Panc1 (cell line): ENCODE results near the gene DOCK1. TPM values are rescaled to one million over a fixed set of nuclear protein-coding genes. Genes with fewer than 3 reads are reported as not detected.

Source experiments
- ATAC-seq: fragments of 200-7000 bp; cut with Tn5 transposase; 2 replicates; pipeline ENCODE4 v1.9.1; 2020; ENCODE audit warnings: mild to moderate bottlenecking, moderate library complexity
- BruUV-seq: library from RNA; stranded (reverse); fragments of 400-500 nt; replicated peaks from 2 replicates; lab custom pipeline; 2021; lab: Mats Ljungman, UMichigan
- CTCF ChIA-PET: fragments of 300-600 bp; sonication (Branson Sonifier 250); formaldehyde crosslinking; loops from one replicate; lab custom pipeline; 2022; ENCODE audit warnings: antibody characterized with exemption; lab: Charles Lee
- POLR2A ChIA-PET: fragments of 300-600 bp; sonication (Branson Sonifier 250); formaldehyde crosslinking; loops from one replicate; lab custom pipeline; 2022; ENCODE audit warnings: antibody characterized with exemption; lab: Charles Lee
- DNase-seq: peaks from one replicate; pipeline ENCODE4 v3.0.0-alpha.2; 2010; ENCODE audit warnings: low read depth, low spot score
- H3K27ac ChIP-seq: 2 replicates; pipeline ENCODE4 v1.5.1; 2011; ENCODE audit warnings: mild to moderate bottlenecking, low read length, inconsistent platforms
- H3K27me3 ChIP-seq: fragments of 200-500 bp; sonication (Bioruptor generic); 2 replicates; pipeline ENCODE4 v1.6.0; 2014; ENCODE audit warnings: low read length, inconsistent platforms; ENCODE audit not compliant: control insufficient read depth, insufficient read depth
- H3K36me3 ChIP-seq: fragments of 200-500 bp; sonication (Bioruptor generic); 2 replicates; pipeline ENCODE4 v1.5.1; 2014; ENCODE audit warnings: inconsistent platforms, mild to moderate bottlenecking, low read length, moderate library complexity; ENCODE audit not compliant: control insufficient read depth, insufficient read depth
- H3K4me1 ChIP-seq: 2 replicates; pipeline ENCODE4 v1.5.1; 2011; ENCODE audit warnings: inconsistent platforms, mild to moderate bottlenecking, low read length, moderate library complexity; ENCODE audit not compliant: control insufficient read depth, insufficient read depth
- H3K4me3 ChIP-seq, 2 experiments: 2 replicates each; pipeline ENCODE4 v1.5.1; 2011 to 2012; ENCODE audit warnings: low read depth in 2 of 2, low read length in 2 of 2, mild to moderate bottlenecking in 2 of 2, inconsistent platforms in 1 of 2, moderate library complexity in 1 of 2
- H3K9me3 ChIP-seq: fragments of 200-500 bp; sonication (Bioruptor generic); 2 replicates; pipeline ENCODE4 v1.5.1; 2014; ENCODE audit warnings: low read depth, mild to moderate bottlenecking, inconsistent platforms, low read length, moderate library complexity; ENCODE audit not compliant: control insufficient read depth, insufficient read depth
- POLR2AphosphoS5 ChIP-seq: IDR thresholded peaks from 2 replicates; pipeline ENCODE4 v1.6.1; 2012; ENCODE audit warnings: mild to moderate bottlenecking, low read depth, low read length, moderate library complexity
- SIN3A ChIP-seq: IDR thresholded peaks from 2 replicates; pipeline ENCODE4 v1.6.1; 2012; ENCODE audit warnings: low read depth, mild to moderate bottlenecking, low read length, moderate library complexity, borderline replicate concordance; ENCODE audit not compliant: insufficient read depth
- TCF7L2 ChIP-seq: IDR thresholded peaks from 2 replicates; pipeline ENCODE4 v1.6.1; 2011; ENCODE audit warnings: mild to moderate bottlenecking, low read depth, low read length, inconsistent platforms
- in situ Hi-C: cut with HindIII; loops from 2 replicates; pipeline ENCODE4 v1.10.0; 2016; ENCODE audit warnings: low sequenced_read_pairs, low pct_unique_long_range_greater_than_20kb
- intact Hi-C: fragments of 100-400 bp; cut with micrococcal nuclease; formaldehyde crosslinking; loops from one replicate; pipeline ENCODE4 v1.10.0; 2022; ENCODE audit not compliant: unreplicated experiment
- total RNA-seq: library from RNA; stranded (reverse); gene quantifications from one replicate; pipeline ENCODE4 v1.2.1, GENCODE V29; 2021; ENCODE audit not compliant: unreplicated experiment
- TF ChIP-seq, protein P1 (sequence below): fragments of 450-650 bp; IDR thresholded peaks from 2 replicates; pipeline ENCODE4 v1.5.1; 2017; ENCODE audit warnings: mild to moderate bottlenecking
- TF ChIP-seq, protein P2 (sequence below), 2 experiments: IDR thresholded peaks; 2 replicates each; pipeline ENCODE4 v1.6.1; 2011 to 2012; ENCODE audit warnings: low read depth in 2 of 2, control low read depth in 1 of 2, low read length in 1 of 2, mild to moderate bottlenecking in 1 of 2, moderate library complexity in 1 of 2; ENCODE audit not compliant: insufficient read depth in 1 of 2

The DOCK1 gene
- total RNA-seq, 1 experiment from 2014 or later = 67.6 TPM

DNA sequence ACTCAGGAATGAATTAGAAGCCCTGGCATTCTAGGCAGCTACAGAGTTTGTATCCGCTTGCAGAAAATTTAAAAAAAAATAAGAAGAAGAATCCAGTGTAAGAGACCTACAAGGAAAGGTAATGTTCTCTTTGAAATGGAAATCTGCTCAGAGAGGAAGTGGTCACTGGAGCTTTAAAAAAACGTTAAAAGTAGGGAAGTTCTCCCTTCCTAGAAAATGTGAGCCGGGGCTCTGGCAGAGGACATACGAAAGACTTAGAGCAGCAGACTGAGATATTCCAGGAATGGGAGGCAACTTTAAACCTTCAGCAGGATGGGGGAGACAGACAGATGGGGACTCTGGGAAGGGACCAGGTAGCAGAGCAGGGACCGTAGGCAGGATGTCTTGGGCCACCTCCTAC, 494.4 kb downstream of the DOCK1 start:
- no TSS peak for BruUV-seq
- DNase-seq (no peak), ATAC-seq (no peak)
- no peak overlapping the region for H3K4me3 ChIP-seq
- ChIA-PET CTCF (no interaction called here), POLR2A (no interaction called here)
- H3K27me3 ChIP-seq = no peaks in the 10 kb centered on the region
- no peaks in the 10 kb centered on the region for H3K36me3 ChIP-seq
- H3K27ac ChIP-seq = no peak overlapping the region
- in situ Hi-C loops (no loop called here), intact Hi-C loops (no loop called here)
- no peaks in the 10 kb centered on the region for H3K4me1 ChIP-seq
- H3K9me3 ChIP-seq = no peaks in the 10 kb centered on the region
- no peak for TF ChIP-seq SIN3A
- no peak for TF ChIP-seq TCF7L2
- no peak for TF ChIP-seq POLR2AphosphoS5
- TF ChIP-seq, protein P1, sequence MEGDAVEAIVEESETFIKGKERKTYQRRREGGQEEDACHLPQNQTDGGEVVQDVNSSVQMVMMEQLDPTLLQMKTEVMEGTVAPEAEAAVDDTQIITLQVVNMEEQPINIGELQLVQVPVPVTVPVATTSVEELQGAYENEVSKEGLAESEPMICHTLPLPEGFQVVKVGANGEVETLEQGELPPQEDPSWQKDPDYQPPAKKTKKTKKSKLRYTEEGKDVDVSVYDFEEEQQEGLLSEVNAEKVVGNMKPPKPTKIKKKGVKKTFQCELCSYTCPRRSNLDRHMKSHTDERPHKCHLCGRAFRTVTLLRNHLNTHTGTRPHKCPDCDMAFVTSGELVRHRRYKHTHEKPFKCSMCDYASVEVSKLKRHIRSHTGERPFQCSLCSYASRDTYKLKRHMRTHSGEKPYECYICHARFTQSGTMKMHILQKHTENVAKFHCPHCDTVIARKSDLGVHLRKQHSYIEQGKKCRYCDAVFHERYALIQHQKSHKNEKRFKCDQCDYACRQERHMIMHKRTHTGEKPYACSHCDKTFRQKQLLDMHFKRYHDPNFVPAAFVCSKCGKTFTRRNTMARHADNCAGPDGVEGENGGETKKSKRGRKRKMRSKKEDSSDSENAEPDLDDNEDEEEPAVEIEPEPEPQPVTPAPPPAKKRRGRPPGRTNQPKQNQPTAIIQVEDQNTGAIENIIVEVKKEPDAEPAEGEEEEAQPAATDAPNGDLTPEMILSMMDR = no peak
- TF ChIP-seq, protein P2, sequence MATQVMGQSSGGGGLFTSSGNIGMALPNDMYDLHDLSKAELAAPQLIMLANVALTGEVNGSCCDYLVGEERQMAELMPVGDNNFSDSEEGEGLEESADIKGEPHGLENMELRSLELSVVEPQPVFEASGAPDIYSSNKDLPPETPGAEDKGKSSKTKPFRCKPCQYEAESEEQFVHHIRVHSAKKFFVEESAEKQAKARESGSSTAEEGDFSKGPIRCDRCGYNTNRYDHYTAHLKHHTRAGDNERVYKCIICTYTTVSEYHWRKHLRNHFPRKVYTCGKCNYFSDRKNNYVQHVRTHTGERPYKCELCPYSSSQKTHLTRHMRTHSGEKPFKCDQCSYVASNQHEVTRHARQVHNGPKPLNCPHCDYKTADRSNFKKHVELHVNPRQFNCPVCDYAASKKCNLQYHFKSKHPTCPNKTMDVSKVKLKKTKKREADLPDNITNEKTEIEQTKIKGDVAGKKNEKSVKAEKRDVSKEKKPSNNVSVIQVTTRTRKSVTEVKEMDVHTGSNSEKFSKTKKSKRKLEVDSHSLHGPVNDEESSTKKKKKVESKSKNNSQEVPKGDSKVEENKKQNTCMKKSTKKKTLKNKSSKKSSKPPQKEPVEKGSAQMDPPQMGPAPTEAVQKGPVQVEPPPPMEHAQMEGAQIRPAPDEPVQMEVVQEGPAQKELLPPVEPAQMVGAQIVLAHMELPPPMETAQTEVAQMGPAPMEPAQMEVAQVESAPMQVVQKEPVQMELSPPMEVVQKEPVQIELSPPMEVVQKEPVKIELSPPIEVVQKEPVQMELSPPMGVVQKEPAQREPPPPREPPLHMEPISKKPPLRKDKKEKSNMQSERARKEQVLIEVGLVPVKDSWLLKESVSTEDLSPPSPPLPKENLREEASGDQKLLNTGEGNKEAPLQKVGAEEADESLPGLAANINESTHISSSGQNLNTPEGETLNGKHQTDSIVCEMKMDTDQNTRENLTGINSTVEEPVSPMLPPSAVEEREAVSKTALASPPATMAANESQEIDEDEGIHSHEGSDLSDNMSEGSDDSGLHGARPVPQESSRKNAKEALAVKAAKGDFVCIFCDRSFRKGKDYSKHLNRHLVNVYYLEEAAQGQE (IDR thresholded peaks at IDR 0.05; ENCODE audit: insufficient read depth in 1 of 2, low read depth in 2 of 2, low read length in 1 of 2) = no peak

DNA sequence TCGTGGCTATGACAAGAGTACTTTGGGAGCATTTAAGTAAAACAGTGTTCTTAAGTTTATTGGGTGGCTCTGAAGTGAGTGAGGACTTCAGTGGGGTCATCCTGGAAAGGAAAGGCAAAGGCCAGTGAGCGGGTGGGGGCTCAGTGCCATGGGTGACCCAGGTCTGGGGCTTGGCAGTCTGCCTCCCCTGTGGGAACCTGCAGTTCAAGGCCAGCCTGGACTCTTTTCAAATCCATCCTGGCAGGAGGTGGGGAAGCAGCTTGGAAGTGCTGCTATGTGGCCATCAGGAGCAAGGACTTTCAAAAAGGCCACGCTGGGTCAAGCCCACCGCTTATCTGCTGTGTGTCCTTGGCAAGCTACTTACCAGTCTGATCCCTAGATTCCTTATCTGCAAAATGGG, 495.0 kb downstream of the DOCK1 start:
- TF ChIP-seq TCF7L2 = no peak
- TF ChIP-seq, protein P2 (IDR thresholded peaks at IDR 0.05; ENCODE audit: insufficient read depth in 1 of 2, low read depth in 2 of 2, low read length in 1 of 2) = no peak
- TF ChIP-seq POLR2AphosphoS5 = no peak
- TF ChIP-seq SIN3A = no peak
- TF ChIP-seq, protein P1 = no peak
- H3K27ac ChIP-seq = no peak overlapping the region
- no peaks in the 10 kb centered on the region for H3K36me3 ChIP-seq
- H3K4me1 ChIP-seq = no peaks in the 10 kb centered on the region
- POLR2A ChIA-PET = interaction anchor here (0.5 kb wide), 1 partner anchor 281 kb away, joined by 3 read pairs; no protein-coding TSS in a partner anchor
- no peak overlapping the region for H3K4me3 ChIP-seq
- ATAC-seq (no peak), DNase-seq (no peak)
- no peaks in the 10 kb centered on the region for H3K27me3 ChIP-seq
- in situ Hi-C loops (no loop called here), intact Hi-C loops (no loop called here)
- CTCF ChIA-PET = no interaction called here
- H3K9me3 ChIP-seq = no peaks in the 10 kb centered on the region
- BruUV-seq = no TSS peak
